NCI-H1436 (cell line): ENCODE data around the gene NLRX1.
"Not testable (repeated sequence)": the region's sequence is repeated elsewhere in the genome, so short reads cannot be mapped to it uniquely, and the experiment has no call there.

Experiments
- DNase-seq: peaks from one replicate; lab custom pipeline; 2025; lab: John Stamatoyannopoulos, UW

Gene NLRX1, protein sequence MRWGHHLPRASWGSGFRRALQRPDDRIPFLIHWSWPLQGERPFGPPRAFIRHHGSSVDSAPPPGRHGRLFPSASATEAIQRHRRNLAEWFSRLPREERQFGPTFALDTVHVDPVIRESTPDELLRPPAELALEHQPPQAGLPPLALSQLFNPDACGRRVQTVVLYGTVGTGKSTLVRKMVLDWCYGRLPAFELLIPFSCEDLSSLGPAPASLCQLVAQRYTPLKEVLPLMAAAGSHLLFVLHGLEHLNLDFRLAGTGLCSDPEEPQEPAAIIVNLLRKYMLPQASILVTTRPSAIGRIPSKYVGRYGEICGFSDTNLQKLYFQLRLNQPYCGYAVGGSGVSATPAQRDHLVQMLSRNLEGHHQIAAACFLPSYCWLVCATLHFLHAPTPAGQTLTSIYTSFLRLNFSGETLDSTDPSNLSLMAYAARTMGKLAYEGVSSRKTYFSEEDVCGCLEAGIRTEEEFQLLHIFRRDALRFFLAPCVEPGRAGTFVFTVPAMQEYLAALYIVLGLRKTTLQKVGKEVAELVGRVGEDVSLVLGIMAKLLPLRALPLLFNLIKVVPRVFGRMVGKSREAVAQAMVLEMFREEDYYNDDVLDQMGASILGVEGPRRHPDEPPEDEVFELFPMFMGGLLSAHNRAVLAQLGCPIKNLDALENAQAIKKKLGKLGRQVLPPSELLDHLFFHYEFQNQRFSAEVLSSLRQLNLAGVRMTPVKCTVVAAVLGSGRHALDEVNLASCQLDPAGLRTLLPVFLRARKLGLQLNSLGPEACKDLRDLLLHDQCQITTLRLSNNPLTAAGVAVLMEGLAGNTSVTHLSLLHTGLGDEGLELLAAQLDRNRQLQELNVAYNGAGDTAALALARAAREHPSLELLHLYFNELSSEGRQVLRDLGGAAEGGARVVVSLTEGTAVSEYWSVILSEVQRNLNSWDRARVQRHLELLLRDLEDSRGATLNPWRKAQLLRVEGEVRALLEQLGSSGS

DNA sequence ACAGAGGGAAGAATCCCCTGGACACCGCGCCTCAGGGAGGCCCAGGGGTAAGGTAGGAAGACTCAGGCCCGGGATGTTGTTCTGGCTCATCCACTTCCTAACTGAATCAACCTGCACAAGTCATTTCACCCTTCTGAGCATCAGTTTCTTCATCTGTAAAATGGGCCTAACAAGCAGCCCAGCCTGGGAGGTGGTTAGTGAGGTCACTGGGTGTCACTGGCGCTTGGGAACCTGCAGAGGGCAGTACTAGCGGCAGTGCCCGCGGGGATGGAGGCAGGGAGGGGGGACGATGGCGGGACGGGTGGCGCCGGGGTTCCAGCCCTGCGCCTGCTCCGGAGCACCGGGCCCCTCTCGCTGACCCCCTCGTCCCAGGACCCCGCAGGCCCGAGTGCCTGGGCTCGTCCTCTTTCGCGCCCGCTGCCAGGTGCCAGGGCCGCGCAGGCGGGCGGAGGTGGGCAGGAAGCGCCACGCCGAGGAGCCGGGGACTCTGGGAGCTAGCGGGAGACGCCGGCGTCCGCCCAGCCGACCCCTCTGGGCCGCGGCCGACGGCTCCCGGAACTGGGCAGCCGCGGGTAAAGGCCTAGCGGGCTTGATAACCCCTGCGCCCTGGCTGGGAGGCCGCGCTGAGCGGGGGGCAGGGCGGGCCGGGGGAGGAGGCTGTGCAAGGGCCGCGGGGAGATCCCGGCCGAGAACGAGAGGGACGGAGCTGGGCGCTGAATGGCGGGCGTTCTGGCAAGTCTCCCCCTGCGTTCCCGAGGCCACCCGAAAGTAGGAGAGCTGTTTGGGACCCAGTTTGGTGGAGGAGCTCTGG is at the start of gene NLRX1:
NLRX1 (plus strand) TSS at position 255 of the 811 bp plus-strand sequence. CDS start 2,679 bp downstream, outside the sequence.
- peak; percentile 77 for DNase-seq

DNA sequence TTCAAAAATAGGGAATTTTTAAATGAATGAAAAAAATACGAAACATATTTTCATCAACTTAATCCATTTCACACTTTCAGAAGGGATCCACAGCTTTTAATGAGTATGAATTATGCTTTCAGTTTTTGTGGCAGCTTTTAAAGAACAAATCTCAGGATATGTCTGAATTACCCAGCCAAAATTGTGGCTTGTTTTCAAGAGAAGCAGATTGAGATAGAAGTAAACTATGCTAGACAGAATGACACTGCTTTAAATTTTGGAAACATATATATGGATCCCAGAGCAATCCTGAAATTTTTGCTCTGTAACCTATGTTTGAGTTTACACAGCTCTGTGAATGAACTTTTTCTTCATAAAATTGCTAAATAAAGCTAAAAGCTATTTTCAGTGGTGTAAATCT is 49.6 kb upstream of the NLRX1 start:
- no peak for DNase-seq

- no peak for DNase-seq
These were observed 47.9 kb upstream of the NLRX1 start for GRCh38 chr11:119120639-119121007.

DNA sequence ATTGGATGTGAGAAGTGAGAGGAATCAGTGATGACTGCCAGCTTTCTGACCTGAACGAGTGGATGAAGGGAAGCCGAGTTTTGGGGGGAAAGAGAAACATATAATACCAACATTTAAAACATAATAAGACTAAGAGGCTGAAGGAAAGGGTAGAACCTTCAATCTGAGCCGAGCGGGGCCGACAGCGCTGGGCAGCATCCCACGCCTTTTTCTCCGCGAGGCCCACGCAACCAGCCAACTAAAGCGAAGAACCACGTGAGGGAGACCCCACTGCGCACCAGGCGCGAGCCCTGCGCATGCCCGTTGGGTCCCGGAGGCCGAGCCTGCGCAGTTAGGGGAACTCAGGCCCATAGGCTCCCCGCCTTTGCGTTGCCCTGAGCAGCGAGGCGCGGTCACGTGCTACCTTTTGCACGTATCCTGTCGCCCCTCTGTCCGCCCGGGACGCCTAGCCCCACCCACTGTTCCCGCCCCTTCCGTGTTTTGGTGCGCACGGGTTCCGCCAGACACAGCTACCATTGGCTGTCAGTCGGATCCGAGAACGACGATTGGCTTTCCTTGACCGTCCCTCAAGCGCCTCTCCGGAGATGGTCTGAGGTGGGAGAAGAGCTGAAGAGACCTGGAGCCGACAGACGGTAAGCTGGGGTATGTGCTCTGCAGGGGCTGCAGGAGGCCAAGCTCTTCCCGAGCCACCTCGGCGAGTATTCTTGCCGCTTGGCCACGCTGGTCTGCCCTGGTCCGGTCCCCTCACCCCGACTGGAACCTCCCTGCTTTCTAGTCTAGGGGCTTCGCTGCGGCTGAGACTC is 47.3 kb upstream of the NLRX1 start, which contains the start of gene HINFP:
HINFP (plus strand) TSS at position 573 of the 803 bp plus-strand sequence. CDS start 5,365 bp downstream, outside the sequence.
- peak; percentile 98 for DNase-seq

DNA sequence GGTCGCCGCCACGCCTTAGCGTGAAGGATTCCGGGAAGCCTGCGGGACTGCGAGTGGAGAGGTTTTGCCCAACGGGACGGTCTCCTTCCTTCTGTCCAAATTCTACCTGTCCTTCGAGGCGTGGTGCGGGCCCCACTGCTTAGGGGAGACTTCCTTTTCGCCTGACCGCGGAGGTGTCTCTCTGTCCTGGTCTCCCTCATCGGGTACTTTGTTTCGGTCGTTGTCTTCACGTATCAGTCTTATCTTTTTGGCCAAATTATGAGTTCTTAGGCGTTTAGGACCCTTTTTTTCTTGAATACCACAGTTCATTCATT is 46.8 kb upstream of the NLRX1 start:
- DNase-seq = no peak

- no peak for DNase-seq
These were observed 42.7 kb upstream of the NLRX1 start for GRCh38 chr11:119125821-119126220.

GRCh38 chr11:119126675-119127268 is 41.8 kb upstream of the NLRX1 start:
- DNase-seq = no peak

DNA sequence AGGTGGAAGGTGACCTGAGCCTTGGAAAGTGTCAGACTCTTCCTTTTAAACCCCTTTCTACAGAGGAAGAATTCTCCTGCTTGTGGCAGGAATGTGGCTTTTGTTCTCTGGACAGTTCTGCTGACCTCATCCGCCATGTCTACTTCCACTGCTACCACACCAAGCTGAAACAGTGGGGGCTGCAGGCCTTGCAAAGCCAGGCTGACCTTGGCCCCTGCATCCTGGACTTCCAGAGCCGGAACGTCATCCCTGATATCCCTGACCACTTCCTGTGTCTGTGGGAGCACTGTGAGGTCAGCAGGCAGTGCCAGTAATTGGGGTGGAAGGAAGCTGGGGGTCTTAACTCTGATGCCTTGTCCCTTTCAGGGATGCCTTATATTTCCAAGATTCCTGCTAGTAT is 37.9 kb upstream of the NLRX1 start:
- DNase-seq = no peak

DNA sequence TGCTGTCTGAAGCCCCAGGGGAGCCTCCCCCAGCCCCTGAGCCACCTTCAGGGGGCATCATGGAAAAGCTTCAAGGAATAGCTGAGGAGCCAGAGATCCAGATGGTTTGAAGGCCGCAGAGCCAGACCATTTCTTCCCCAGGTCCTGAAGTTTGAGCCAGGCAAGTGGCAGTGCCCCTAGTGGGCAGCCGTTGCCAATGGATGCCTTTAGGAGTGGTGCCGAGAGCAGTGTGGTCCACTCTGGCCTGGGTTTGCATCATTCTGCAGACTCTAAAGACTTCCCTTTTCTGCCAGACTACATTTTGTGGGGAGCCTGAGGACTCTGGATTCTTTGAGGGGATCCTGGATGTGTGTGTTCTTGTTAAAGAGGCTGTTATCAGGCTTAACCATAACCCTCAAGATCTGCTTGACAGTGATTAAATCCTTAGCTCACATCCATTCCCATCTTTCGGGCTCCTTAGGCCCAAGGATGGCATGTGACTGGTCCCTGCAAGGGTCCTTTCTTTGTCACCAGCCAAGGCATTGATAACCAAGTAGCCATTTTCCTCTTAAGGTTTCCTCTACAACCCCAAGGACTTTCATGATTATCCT is 34.0 kb upstream of the NLRX1 start:
- no peak for DNase-seq

DNA sequence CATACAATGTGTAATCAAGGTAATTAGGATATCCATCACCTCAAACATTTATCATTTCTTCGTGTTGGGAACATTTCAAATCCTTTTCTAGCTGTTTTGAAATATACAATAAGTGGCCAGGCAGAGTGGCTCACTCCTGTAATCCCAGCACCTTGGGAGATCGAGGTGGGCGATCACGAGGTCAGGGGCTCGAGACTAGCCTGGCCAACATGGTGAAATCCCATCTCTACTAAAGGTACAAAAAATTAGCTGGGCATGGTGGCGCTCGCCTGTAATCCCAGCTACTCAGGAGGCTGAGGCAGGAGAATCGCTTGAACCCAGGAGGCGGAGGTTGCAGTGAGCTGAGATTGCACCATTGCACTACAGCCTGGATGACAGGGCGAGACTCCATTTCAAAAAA is 29.2 kb upstream of the NLRX1 start:
- not testable (repeated sequence) for DNase-seq

- DNase-seq = no peak
These were observed 23.6 kb upstream of the NLRX1 start for GRCh38 chr11:119144825-119145486.

- DNase-seq = no peak
These were observed 23.0 kb upstream of the NLRX1 start for GRCh38 chr11:119145551-119145950.

DNA sequence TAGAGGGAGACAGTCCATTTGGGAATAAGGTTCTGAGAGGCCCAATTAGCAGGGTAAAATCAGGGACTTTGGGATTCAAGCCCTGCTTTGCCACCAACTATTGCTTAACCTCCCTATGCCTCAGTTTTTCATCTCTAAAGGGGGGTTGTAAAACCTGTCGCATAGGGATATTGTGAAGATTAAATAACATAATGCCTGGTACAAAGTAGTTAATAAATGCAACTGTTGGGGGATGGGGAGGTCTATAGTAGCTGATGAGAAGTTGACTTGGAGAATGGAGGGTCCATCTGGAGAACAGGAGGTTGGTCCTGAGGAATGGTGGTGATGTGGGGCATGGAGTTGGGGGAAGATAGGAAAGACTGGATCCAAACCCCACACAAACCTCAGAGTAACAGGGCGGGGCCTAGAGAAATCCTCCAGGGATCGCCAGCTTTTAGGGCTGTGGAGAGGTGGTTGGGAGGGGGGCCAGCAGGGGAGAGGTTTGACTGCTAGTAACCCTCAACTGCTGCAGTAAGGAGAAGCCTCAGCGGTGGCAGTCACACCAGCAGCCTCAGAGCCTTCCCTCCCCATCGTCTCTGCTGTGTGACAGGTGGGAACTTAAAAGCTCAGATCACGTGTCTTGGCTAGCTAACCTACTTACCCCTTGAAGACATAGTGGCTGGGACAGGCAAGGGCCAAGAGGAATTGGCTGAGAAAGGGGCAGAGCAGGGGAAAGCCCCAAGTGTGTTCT is 20.8 kb upstream of the NLRX1 start:
- DNase-seq = peak; percentile 23

- DNase-seq = no peak
These were observed 19.9 kb upstream of the NLRX1 start for GRCh38 chr11:119148720-119149017.

DNA sequence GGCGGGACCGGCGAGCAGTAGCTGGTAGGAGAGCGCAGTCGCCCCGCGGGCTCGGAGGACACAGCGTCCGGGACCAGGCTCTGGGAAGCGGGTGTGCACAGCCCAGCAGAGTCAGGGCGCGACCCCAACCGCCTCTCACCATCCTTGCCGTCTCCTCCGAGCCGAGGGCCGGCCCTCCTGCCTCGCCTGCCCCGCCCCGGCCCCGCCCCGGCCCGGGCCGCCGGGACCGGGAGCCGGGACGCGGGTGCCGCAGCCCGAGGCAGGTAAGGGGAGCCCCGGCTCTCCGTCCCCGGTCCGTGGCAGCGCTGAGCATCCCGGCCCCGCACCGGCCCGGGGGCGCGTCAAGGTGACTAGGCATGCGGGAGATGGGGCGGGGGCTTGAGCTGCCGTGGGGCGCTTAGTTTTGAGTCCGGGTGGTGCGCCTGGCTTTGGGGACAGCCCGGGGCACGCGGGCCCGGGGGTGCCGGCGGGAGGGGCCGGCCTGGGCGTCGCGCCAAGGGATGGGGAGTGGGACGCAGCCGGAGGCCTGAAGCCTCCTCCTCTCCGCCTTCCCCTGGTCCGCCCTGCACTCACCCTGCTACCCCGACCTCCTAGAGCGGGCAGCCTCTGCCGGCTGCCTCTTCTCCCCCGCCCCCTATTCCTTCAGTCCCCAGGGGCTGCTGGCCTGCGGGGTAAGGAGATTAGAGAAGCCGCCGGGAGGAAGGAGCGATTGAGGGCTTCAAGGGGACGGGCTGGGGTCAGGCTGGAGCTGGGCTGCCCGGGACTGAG is 19.3 kb upstream of the NLRX1 start, which contains the start of gene ABCG4:
ABCG4 (plus strand) TSS at position 35 of the 768 bp plus-strand sequence. CDS start 914 bp downstream, outside the sequence.
- no peak for DNase-seq

- DNase-seq = no peak
These were observed 18.7 kb upstream of the NLRX1 start for GRCh38 chr11:119149786-119150275.

DNA sequence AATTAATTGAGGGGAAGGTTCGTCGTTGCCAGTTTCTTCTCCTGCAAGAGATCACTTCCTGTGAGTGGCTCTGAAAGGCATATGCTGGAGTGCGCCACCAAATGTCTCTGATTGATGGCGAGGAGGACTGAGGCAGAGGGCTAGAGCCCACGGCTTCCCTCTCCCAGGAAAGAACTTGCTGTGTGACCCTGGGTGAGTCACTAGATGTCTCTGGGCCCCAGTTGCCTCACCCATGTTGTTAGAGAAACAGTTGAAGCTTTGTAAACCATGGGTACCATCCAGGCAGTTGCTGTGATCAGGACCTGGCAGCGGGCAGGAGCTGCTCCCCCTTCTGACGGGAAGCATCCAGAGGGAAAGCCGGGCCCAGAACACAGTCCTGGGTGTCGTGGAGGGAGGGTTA is 16.5 kb upstream of the NLRX1 start:
- DNase-seq = no peak

- DNase-seq = no peak
These were observed 15.9 kb upstream of the NLRX1 start for GRCh38 chr11:119152604-119153003.
